Measurements from ENCODE around the gene GALNT3. TPM values are rescaled to one million over a fixed set of nuclear protein-coding genes. Genes with fewer than 3 reads are reported as not detected.

The GALNT3 gene
- polyA plus RNA-seq, 4 donors: 13.8 to 17.0 (median 14.8) TPM

- DNase-seq (ENCODE audit: low read depth in 4 of 4, low spot score in 2 of 4): no peak
Measured at GRCh38 chr2:165746501-165746900, 47.5 kb downstream of the GALNT3 start.

GRCh38 chr2:165745916-165746315 lies 48.1 kb downstream of the GALNT3 start:
- no peak for DNase-seq (ENCODE audit: low read depth in 4 of 4, low spot score in 2 of 4)

GRCh38 chr2:165743442-165743841 lies 50.6 kb downstream of the GALNT3 start:
- no peak for DNase-seq (ENCODE audit: low read depth in 4 of 4, low spot score in 2 of 4)

GRCh38 chr2:165725421-165725820 lies 68.6 kb downstream of the GALNT3 start:
- no peak for DNase-seq (ENCODE audit: low read depth in 4 of 4, low spot score in 2 of 4)

GRCh38 chr2:165720511-165720910 lies 73.5 kb downstream of the GALNT3 start:
- no peak for DNase-seq (ENCODE audit: low read depth in 4 of 4, low spot score in 2 of 4)

- no peak for DNase-seq (ENCODE audit: low read depth in 4 of 4, low spot score in 2 of 4)
Measured at GRCh38 chr2:165718610-165719210, 75.3 kb downstream of the GALNT3 start.

GRCh38 chr2:165716091-165716490 lies 78.0 kb downstream of the GALNT3 start:
- DNase-seq (ENCODE audit: low read depth in 4 of 4, low spot score in 2 of 4): no peak

GRCh38 chr2:165706960-165707487 lies 87.0 kb downstream of the GALNT3 start:
- no peak for DNase-seq (ENCODE audit: low read depth in 4 of 4, low spot score in 2 of 4)

GRCh38 chr2:165701147-165701546 lies 92.9 kb downstream of the GALNT3 start:
- DNase-seq (ENCODE audit: low read depth in 4 of 4, low spot score in 2 of 4): no peak

- no peak for DNase-seq (ENCODE audit: low read depth in 4 of 4, low spot score in 2 of 4)
Measured at GRCh38 chr2:165700531-165700930, 93.5 kb downstream of the GALNT3 start.

- DNase-seq (ENCODE audit: low read depth in 4 of 4, low spot score in 2 of 4): no peak
Measured at GRCh38 chr2:165699946-165700345, 94.1 kb downstream of the GALNT3 start.

GRCh38 chr2:165698444-165698884 lies 95.6 kb downstream of the GALNT3 start:
- peak in 2 of 4 donors; percentile 37 to 41 for DNase-seq (ENCODE audit: low read depth in 4 of 4, low spot score in 2 of 4)

GRCh38 chr2:165697748-165698443 lies 96.2 kb downstream of the GALNT3 start:
- DNase-seq (ENCODE audit: low read depth in 4 of 4, low spot score in 2 of 4): no peak

Other genes starting within 250 kb of the GALNT3 start
- gene TTC21B, start 159.5 kb upstream of the GALNT3 start, polyA plus RNA-seq (ENCODE audit: insufficient read length in 4 of 4): 10 to 100 TPM; 22.3 to 36.3 (median 31.1) TPM